Keratinocyte (primary cell): ENCODE results near the gene HOXD4. TPM values are rescaled to one million over a fixed set of nuclear protein-coding genes. Genes with fewer than 3 reads are reported as not detected.

Experiments used
- DNase-seq: peaks from one replicate; pipeline ENCODE4 v3.0.0-alpha.2; 2011; ENCODE audit warnings: low read depth, missing footprints, low spot score
- FAIRE-seq: peaks from 2 replicates; lab custom pipeline; 2011; peaks lifted over from hg19 to GRCh38; lab: Jason Lieb, UNC
- H2AFZ ChIP-seq: 2 replicates; pipeline ENCODE4 v1.6.0; 2012; ENCODE audit warnings: low read length, control low read depth, inconsistent platforms; ENCODE audit not compliant: control insufficient read depth
- H3K27ac ChIP-seq: 2 replicates; pipeline ENCODE4 v1.5.1; 2011; ENCODE audit warnings: low read length; ENCODE audit not compliant: control insufficient read depth, insufficient read depth
- H3K27me3 ChIP-seq: 3 replicates; pipeline ENCODE4 v1.6.0; 2011; ENCODE audit warnings: low read length; ENCODE audit not compliant: control insufficient read depth, insufficient read depth; ENCODE audit errors: extremely low read depth
- H3K36me3 ChIP-seq, 2 experiments: 2 replicates in 1 of 2; 3 replicates in 1 of 2; pipeline ENCODE4 v1.5.1; 2011; ENCODE audit warnings: low read length in 2 of 2, mild to moderate bottlenecking in 1 of 2; ENCODE audit not compliant: control insufficient read depth in 2 of 2, insufficient read depth in 2 of 2; ENCODE audit errors: extremely low read depth in 1 of 2
- H3K4me1 ChIP-seq: 3 replicates; pipeline ENCODE4 v1.5.1; 2011; ENCODE audit warnings: low read length; ENCODE audit not compliant: control insufficient read depth, insufficient read depth; ENCODE audit errors: extremely low read depth
- H3K4me2 ChIP-seq: 3 replicates; pipeline ENCODE4 v1.6.0; 2011; ENCODE audit warnings: low read depth, low read length; ENCODE audit not compliant: control insufficient read depth, insufficient read depth; ENCODE audit errors: extremely low read depth
- H3K4me3 ChIP-seq, 3 experiments: fragments of 200-600 bp in 1 of 3; sonication (generic) in 1 of 3; 2 replicates in 2 of 3; 3 replicates in 1 of 3; pipeline ENCODE4 v1.5.1; 2011 to 2016; ENCODE audit warnings: low read length in 3 of 3, mild to moderate bottlenecking in 3 of 3, control low read depth in 2 of 3, inconsistent platforms in 1 of 3, low read depth in 1 of 3, mixed read lengths in 1 of 3, mixed run types in 1 of 3, moderate library complexity in 1 of 3; ENCODE audit not compliant: control insufficient read depth in 2 of 3, insufficient read depth in 2 of 3; ENCODE audit errors: extremely low read depth in 1 of 3
- H3K79me2 ChIP-seq: 2 replicates; pipeline ENCODE4 v1.6.0; 2012; ENCODE audit warnings: low read length; ENCODE audit not compliant: control insufficient read depth, insufficient read depth
- H3K9ac ChIP-seq: 3 replicates; pipeline ENCODE4 v1.6.0; 2011; ENCODE audit warnings: low read length; ENCODE audit not compliant: control insufficient read depth, insufficient read depth; ENCODE audit errors: extremely low read depth
- H3K9me1 ChIP-seq: 3 replicates; pipeline ENCODE4 v1.6.0; 2011; ENCODE audit warnings: low read length; ENCODE audit not compliant: control insufficient read depth, insufficient read depth; ENCODE audit errors: extremely low read depth
- H3K9me3 ChIP-seq: 2 replicates; pipeline ENCODE4 v1.5.1; 2012; ENCODE audit warnings: low read depth, low read length; ENCODE audit not compliant: control insufficient read depth
- H4K20me1 ChIP-seq: 3 replicates; pipeline ENCODE4 v1.6.0; 2011; ENCODE audit warnings: low read length; ENCODE audit not compliant: control insufficient read depth, insufficient read depth; ENCODE audit errors: extremely low read depth
- CTCF ChIP-seq, 3 experiments: IDR thresholded peaks in 1 of 3; conservative IDR thresholded peaks in 1 of 3; optimal IDR thresholded peaks in 1 of 3; 2 replicates in 2 of 3; 3 replicates in 1 of 3; pipeline versions ENCODE3 to v1.5.1; 2011; ENCODE audit warnings: low read length in 3 of 3, mild to moderate bottlenecking in 3 of 3, moderate library complexity in 2 of 3, control low read depth in 1 of 3, inconsistent platforms in 1 of 3; ENCODE audit not compliant: insufficient read depth in 2 of 3; ENCODE audit errors: extremely low read depth in 1 of 3
- EZH2 ChIP-seq: IDR thresholded peaks from one replicate; pipeline ENCODE4 v1.6.1; 2012; ENCODE audit warnings: inconsistent platforms, mild to moderate bottlenecking, low read length, moderate library complexity
- dilution Hi-C: fragments of 300-500 bp; cut with MboI; formaldehyde crosslinking; loops from one replicate; pipeline ENCODE4 v1.7.0; 2020; ENCODE audit warnings: low sequenced_read_pairs; ENCODE audit not compliant: extremely low pct_ligation_motif_present
- polyA plus RNA-seq, 5 experiments: library from polyadenylated mRNA; depleted of rRNA in 3 of 5; stranded (reverse) in 3 of 5; stranded (forward) in 1 of 5; unstranded in 1 of 5; fragments of >200 nt; gene quantifications; 1 replicate in 1 of 5; 2 replicates in 3 of 5; 3 replicates in 1 of 5; pipeline versions ENCODE4 v1.2.1 to v1.2.3, GENCODE V29; 2011 to 2012; ENCODE audit warnings: missing spikeins in 2 of 5, low read depth in 1 of 5, low replicate concordance in 1 of 5

Gene HOXD4
- polyA plus RNA-seq, 1 donor (not counting 4 experiments of a cell fraction or from before 2014, with no cell fraction given): not detected

- no peak for DNase-seq
- H3K79me2 ChIP-seq: no peaks in the 10 kb centered on the region
- H3K9me1 ChIP-seq: no peaks in the 10 kb centered on the region
- peaks cover 2% of the 10 kb centered on the region for H3K9me3 ChIP-seq
- peak; percentile 33 for TF ChIP-seq EZH2
- TF ChIP-seq CTCF (optimal IDR thresholded peaks at IDR 0.05 in 1 of 3, IDR thresholded peaks at IDR 0.05 in 1 of 3, conservative IDR thresholded peaks at IDR 0.05 in 1 of 3; ENCODE audit: extremely low read depth in 1 of 3, insufficient read depth in 2 of 3, low read length in 3 of 3): no peak
- no peaks in the 10 kb centered on the region for H3K4me1 ChIP-seq
- dilution Hi-C loops: loop anchor here (25.0 kb wide), 1 partner anchor 473 kb away; no protein-coding TSS in a partner anchor
- peaks cover 76% of the 10 kb centered on the region for H3K27me3 ChIP-seq
- no peak for FAIRE-seq
- H3K9ac ChIP-seq: no peak overlapping the region
- no peak overlapping the region for H3K4me3 ChIP-seq
- no peaks in the 10 kb centered on the region for H4K20me1 ChIP-seq
- no peak overlapping the region for H3K27ac ChIP-seq
- no peaks in the 10 kb centered on the region for H3K36me3 ChIP-seq
- no peak overlapping the region for H2AFZ ChIP-seq
- H3K4me2 ChIP-seq: no peak overlapping the region
Observed at GRCh38 chr2:176164611-176165369, 13.4 kb downstream of the HOXD4 start.

- Histone ChIP-seq H3K9me3 (peaks cover 2% of the 10 kb centered on the region), H3K4me2 (no peak overlapping the region), H3K4me3 (no peak overlapping the region), H3K36me3 (no peaks in the 10 kb centered on the region), H3K4me1 (no peaks in the 10 kb centered on the region), H3K9ac (no peak overlapping the region), H3K27ac (no peak overlapping the region), H3K27me3 (peaks cover 74% of the 10 kb centered on the region), H2AFZ (no peak overlapping the region), H3K9me1 (no peaks in the 10 kb centered on the region), H3K79me2 (no peaks in the 10 kb centered on the region), H4K20me1 (no peaks in the 10 kb centered on the region)
- dilution Hi-C loops: loop anchor here (25.0 kb wide), 1 partner anchor 472 kb away; no protein-coding TSS in a partner anchor
- TF ChIP-seq CTCF (optimal IDR thresholded peaks at IDR 0.05 in 1 of 3, IDR thresholded peaks at IDR 0.05 in 1 of 3, conservative IDR thresholded peaks at IDR 0.05 in 1 of 3; ENCODE audit: extremely low read depth in 1 of 3, insufficient read depth in 2 of 3, low read length in 3 of 3) (no peak), EZH2 (no peak)
- DNase-seq (no peak), FAIRE-seq (no peak)
Observed at GRCh38 chr2:176165370-176166050, 14.2 kb downstream of the HOXD4 start.
